Stimulated activated CD8-positive, alpha-beta memory T cell treated with anti-CD3 and anti-CD28 coated beads, Interleukin-12 subunit alpha, Interleukin-12 subunit beta, amount 100 ng/mL, for 24 hours (primary cell): ENCODE results near the gene HELZ.
"Not testable (repeated sequence)": the region's sequence is repeated elsewhere in the genome, so short reads cannot be mapped to it uniquely, and the experiment has no call there.

ENCODE experiments used
- DNase-seq: peaks from one replicate; pipeline ENCODE4 v3.0.0-alpha.2; 2020; ENCODE audit errors: extremely low read depth

The HELZ gene

GRCh38 chr17:67270416-67270815, 25.4 kb upstream of the HELZ start:
- no peak for DNase-seq

- no peak for DNase-seq
Observed at GRCh38 chr17:67266496-67266895, 21.5 kb upstream of the HELZ start.

- DNase-seq = no peak
Observed at GRCh38 chr17:67265436-67266019, 20.5 kb upstream of the HELZ start.

- DNase-seq = no peak
Observed at GRCh38 chr17:67262435-67263117, 17.6 kb upstream of the HELZ start.

GRCh38 chr17:67260170-67260987, 15.4 kb upstream of the HELZ start:
- no peak for DNase-seq

GRCh38 chr17:67258821-67259468, 13.9 kb upstream of the HELZ start:
- no peak for DNase-seq

- DNase-seq = no peak
Observed at GRCh38 chr17:67256075-67256732, 11.2 kb upstream of the HELZ start.

GRCh38 chr17:67253384-67253783, 8.4 kb upstream of the HELZ start:
- no peak for DNase-seq

- not testable (repeated sequence) for DNase-seq
Observed at GRCh38 chr17:67251586-67251985, 6.6 kb upstream of the HELZ start.

- DNase-seq = no peak
Observed at GRCh38 chr17:67248291-67248690, 3.3 kb upstream of the HELZ start.

GRCh38 chr17:67247416-67247900, 2.5 kb upstream of the HELZ start:
- no peak for DNase-seq

GRCh38 chr17:67246653-67247415, 1.8 kb upstream of the HELZ start:
- DNase-seq = no peak

GRCh38 chr17:67246403-67246652, 1.3 kb upstream of the HELZ start:
- DNase-seq = no peak

- DNase-seq = no peak
Observed at GRCh38 chr17:67245694-67246402, 852 bp upstream of the HELZ start.

- no peak for DNase-seq
Observed at GRCh38 chr17:67244431-67245072, 444 bp downstream of the HELZ start.

- no peak for DNase-seq
Observed at GRCh38 chr17:67243284-67243683, 1.7 kb downstream of the HELZ start.

GRCh38 chr17:67241719-67242341, 3.2 kb downstream of the HELZ start:
- no peak for DNase-seq

GRCh38 chr17:67239597-67239996, 5.4 kb downstream of the HELZ start:
- DNase-seq = no peak

GRCh38 chr17:67238991-67239390, 6.0 kb downstream of the HELZ start:
- DNase-seq = no peak

- DNase-seq = no peak
Observed at GRCh38 chr17:67232441-67232840, 12.6 kb downstream of the HELZ start.
